ENCODE data around the gene HS3ST3A1. TPM values are rescaled to one million over a fixed set of nuclear protein-coding genes. Genes with fewer than 3 reads are reported as not detected.

HS3ST3A1 gene
- total RNA-seq, 1 donor from 2014 or later, result not detected

DNA sequence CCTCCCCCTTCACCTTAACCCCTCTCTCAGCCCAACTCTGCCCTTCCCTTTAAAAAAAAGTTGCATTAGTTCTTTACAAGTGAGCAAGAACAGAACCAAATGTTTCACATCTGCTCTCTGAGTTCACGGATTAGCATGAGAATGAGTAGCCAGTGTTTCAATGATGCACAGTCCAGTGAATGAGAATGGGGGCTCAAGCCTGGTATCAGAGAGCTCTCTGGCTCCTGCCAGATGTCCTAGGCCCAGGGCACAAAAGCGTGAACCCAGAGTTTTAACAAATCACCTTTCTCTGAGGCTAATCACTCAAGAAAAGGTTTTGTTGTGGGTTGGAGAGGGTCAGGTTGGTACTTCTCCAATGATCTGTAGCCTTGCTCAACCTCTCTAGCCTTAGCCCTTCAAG, 41.5 kb upstream of the HS3ST3A1 start:
- H3K9me3 ChIP-seq, result no peaks in the 10 kb centered on the region
- no peak overlapping the region for H3K27ac ChIP-seq
- DNase-seq (ENCODE audit: low spot score in 2 of 2), result no peak
- H3K4me3 ChIP-seq, result no peak overlapping the region
- no peaks in the 10 kb centered on the region for H3K27me3 ChIP-seq
- no peaks in the 10 kb centered on the region for H3K4me1 ChIP-seq
- TF ChIP-seq, protein P1, sequence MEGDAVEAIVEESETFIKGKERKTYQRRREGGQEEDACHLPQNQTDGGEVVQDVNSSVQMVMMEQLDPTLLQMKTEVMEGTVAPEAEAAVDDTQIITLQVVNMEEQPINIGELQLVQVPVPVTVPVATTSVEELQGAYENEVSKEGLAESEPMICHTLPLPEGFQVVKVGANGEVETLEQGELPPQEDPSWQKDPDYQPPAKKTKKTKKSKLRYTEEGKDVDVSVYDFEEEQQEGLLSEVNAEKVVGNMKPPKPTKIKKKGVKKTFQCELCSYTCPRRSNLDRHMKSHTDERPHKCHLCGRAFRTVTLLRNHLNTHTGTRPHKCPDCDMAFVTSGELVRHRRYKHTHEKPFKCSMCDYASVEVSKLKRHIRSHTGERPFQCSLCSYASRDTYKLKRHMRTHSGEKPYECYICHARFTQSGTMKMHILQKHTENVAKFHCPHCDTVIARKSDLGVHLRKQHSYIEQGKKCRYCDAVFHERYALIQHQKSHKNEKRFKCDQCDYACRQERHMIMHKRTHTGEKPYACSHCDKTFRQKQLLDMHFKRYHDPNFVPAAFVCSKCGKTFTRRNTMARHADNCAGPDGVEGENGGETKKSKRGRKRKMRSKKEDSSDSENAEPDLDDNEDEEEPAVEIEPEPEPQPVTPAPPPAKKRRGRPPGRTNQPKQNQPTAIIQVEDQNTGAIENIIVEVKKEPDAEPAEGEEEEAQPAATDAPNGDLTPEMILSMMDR (IDR thresholded peaks at IDR 0.05), result no peak
- no peaks in the 10 kb centered on the region for H3K36me3 ChIP-seq
- intact Hi-C loops (cut with DNase I), result no loop called here

DNA sequence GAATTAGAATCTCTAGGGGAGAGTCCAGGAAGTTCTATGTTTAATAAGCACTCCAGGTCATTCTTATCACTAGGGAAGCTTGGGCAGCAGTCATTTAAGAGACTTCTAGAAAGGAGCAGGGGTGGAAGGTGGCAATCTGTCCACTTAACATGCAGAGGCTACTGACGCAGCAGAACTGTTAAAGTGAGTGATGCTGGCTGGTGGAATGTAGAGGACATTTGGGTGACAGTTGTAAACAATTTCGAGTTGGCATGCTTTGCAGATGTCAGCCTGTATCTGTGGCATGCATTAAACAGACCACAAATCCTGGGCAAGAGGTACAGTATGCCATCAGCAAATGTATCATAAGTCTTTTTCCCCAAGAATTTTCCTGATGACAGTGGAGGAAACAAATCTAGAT, 40.5 kb upstream of the HS3ST3A1 start:
- no peaks in the 10 kb centered on the region for H3K36me3 ChIP-seq
- H3K27ac ChIP-seq, result no peak overlapping the region
- H3K9me3 ChIP-seq, result no peaks in the 10 kb centered on the region
- H3K27me3 ChIP-seq, result no peaks in the 10 kb centered on the region
- TF ChIP-seq, protein P1 (IDR thresholded peaks at IDR 0.05), result no peak
- DNase-seq (ENCODE audit: low spot score in 2 of 2), result no peak
- intact Hi-C loops (cut with DNase I), result no loop called here
- no peaks in the 10 kb centered on the region for H3K4me1 ChIP-seq
- no peak overlapping the region for H3K4me3 ChIP-seq

DNA sequence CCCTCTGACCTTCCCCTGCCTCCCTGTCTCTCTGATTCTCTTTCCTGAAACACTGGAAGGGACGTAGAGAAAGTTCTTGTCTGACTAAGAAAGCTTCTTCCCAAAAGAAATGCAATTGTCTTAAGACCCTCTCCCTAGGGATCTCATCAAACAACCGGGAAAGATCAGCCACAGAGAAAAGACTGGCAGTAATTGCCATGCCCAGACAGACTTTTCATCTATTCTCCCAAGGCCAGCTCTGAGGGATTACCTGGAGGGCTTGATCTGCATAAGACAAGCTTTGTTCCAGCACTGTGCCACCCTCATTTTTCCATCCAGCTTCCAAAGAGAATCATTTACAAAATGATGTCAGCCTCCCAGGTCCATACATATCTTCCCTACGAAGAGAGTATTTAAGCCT, 38.8 kb upstream of the HS3ST3A1 start:
- Histone ChIP-seq H3K27ac (no peak overlapping the region), H3K9me3 (no peaks in the 10 kb centered on the region), H3K27me3 (no peaks in the 10 kb centered on the region), H3K4me1 (no peaks in the 10 kb centered on the region), H3K4me3 (no peak overlapping the region), H3K36me3 (no peaks in the 10 kb centered on the region)
- intact Hi-C loops (cut with DNase I), result no loop called here
- DNase-seq (ENCODE audit: low spot score in 2 of 2), result no peak
- TF ChIP-seq, protein P1 (IDR thresholded peaks at IDR 0.05), result no peak

DNA sequence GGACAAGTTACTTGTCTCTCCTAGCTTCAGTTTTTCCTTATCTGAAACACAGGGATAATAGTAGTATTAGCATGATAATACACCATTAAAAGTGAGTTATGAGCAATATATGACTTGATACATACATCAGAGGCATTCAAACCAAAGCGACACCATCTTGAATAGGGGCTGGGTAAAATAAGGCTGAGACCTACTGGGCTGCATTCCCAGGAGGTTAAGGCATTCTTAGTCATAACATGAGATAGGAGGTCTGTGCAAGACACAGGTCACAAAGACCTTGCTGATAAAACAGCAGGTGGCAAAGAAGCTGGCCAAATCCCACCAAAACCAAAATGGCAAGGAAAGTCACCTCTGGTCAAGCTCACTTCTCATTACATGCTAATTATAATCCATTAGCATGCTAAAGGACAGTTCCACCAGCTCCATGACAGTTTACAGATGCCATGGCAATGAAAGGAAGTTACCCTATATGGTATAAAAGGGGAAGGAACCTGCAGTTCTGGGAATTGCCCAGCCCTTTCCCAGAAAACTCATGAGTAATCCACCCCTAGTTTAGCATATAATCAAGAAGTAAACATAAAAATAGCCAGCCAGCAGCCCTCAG, 37.2 kb upstream of the HS3ST3A1 start:
- H3K27ac ChIP-seq, result no peak overlapping the region
- intact Hi-C loops (cut with DNase I), result no loop called here
- H3K36me3 ChIP-seq, result no peaks in the 10 kb centered on the region
- TF ChIP-seq, protein P1 (IDR thresholded peaks at IDR 0.05), result no peak
- no peaks in the 10 kb centered on the region for H3K27me3 ChIP-seq
- H3K4me1 ChIP-seq, result no peaks in the 10 kb centered on the region
- no peak for DNase-seq (ENCODE audit: low spot score in 2 of 2)
- no peak overlapping the region for H3K4me3 ChIP-seq
- H3K9me3 ChIP-seq, result no peaks in the 10 kb centered on the region

DNA sequence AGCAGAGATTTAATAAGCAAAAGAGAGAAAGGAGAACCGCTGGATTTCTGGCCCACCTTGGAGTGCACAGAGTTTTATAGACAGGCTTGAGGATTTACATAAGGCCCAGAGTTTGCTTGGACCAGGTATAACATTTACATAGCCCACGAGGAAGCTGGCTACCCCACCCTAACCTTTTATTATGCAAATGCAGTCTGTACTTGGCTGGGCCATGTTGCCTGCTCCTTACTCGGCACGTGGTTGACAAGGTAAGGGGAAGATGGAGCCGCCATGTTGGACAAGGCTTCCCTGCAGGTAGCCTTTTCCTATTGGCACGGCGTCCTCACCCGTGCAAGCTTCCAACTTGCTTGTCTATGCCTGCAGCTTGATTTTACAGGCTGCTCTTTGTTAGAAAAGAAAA, 35.2 kb upstream of the HS3ST3A1 start:
- Histone ChIP-seq H3K9me3 (no peaks in the 10 kb centered on the region), H3K27ac (no peak overlapping the region), H3K4me1 (no peaks in the 10 kb centered on the region), H3K27me3 (no peaks in the 10 kb centered on the region), H3K36me3 (no peaks in the 10 kb centered on the region), H3K4me3 (no peak overlapping the region)
- TF ChIP-seq, protein P1 (IDR thresholded peaks at IDR 0.05), result no peak
- DNase-seq (ENCODE audit: low spot score in 2 of 2), result no peak
- intact Hi-C loops (cut with DNase I), result no loop called here

DNA sequence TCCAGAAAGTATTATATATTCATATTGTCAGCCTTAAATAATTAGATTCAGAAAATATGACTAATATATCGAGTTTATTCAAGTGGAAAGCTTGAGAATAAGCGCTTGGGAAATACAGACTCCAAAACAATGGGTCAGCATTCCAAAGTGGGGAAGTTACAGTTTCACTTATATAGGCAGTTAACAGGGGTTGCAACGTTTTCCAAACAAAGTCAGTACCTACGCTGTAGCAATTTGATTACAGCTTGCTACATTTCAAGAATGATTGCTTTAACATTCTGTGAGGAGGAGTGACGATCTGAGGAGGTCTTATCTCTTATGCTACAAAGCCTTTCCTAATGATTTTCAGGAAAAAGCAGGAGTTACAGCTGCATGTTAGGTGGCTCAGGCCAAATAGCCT, 34.2 kb upstream of the HS3ST3A1 start:
- Histone ChIP-seq H3K4me1 (no peaks in the 10 kb centered on the region), H3K27me3 (no peaks in the 10 kb centered on the region), H3K9me3 (no peaks in the 10 kb centered on the region), H3K27ac (no peak overlapping the region), H3K36me3 (no peaks in the 10 kb centered on the region), H3K4me3 (no peak overlapping the region)
- DNase-seq (ENCODE audit: low spot score in 2 of 2), result no peak
- intact Hi-C loops (cut with DNase I), result no loop called here
- TF ChIP-seq, protein P1 (IDR thresholded peaks at IDR 0.05), result no peak

Data from ascending aorta (tissue), 2 donors.